MM.1S (cell line): ENCODE measurements around the gene DDIT3.

Source experiments
- CTCF ChIP-seq: fragments of 300-600 bp; sonication (generic); IDR thresholded peaks from 2 replicates; pipeline ENCODE4 v1.5.1; 2016; ENCODE audit warnings: antibody characterized with exemption, low read length, mixed read lengths
- EZH2 ChIP-seq: fragments of 300-600 bp; sonication (generic); optimal IDR thresholded peaks from 2 replicates; pipeline ENCODE3; 2017; ENCODE audit warnings: low read depth, mild to moderate bottlenecking, antibody characterized with exemption, low read length, mixed read lengths

- TF ChIP-seq CTCF, result no peak
- no peak for TF ChIP-seq EZH2
Measured at GRCh38 chr12:57489157-57489641, 31.1 kb downstream of the DDIT3 start.
